ENCODE measurements around the gene RBMS2.
A peak's percentile ranks its signal among the peaks of the same experiment; 100 is the strongest.

The RBMS2 gene

GRCh38 chr12:56521590-56522371 lies at the start of gene RBMS2:
TSS of gene RBMS2 (plus strand) at chr12:56521820. CDS start at chr12:56522024, 204 bp downstream.
- no peak for TF ChIP-seq EZH2phosphoT487 (IDR thresholded peaks at IDR 0.05; ENCODE audit: low read depth)
- TF ChIP-seq, protein P1, sequence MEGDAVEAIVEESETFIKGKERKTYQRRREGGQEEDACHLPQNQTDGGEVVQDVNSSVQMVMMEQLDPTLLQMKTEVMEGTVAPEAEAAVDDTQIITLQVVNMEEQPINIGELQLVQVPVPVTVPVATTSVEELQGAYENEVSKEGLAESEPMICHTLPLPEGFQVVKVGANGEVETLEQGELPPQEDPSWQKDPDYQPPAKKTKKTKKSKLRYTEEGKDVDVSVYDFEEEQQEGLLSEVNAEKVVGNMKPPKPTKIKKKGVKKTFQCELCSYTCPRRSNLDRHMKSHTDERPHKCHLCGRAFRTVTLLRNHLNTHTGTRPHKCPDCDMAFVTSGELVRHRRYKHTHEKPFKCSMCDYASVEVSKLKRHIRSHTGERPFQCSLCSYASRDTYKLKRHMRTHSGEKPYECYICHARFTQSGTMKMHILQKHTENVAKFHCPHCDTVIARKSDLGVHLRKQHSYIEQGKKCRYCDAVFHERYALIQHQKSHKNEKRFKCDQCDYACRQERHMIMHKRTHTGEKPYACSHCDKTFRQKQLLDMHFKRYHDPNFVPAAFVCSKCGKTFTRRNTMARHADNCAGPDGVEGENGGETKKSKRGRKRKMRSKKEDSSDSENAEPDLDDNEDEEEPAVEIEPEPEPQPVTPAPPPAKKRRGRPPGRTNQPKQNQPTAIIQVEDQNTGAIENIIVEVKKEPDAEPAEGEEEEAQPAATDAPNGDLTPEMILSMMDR (IDR thresholded peaks at IDR 0.05; ENCODE audit: low read depth, low read length) = no peak
- Histone ChIP-seq H3K9me3 (ENCODE audit: insufficient read depth, low read length) (no peaks in the 10 kb centered on the region), H4K20me1 (ENCODE audit: insufficient read depth, low read length) (no peaks in the 10 kb centered on the region), H3K4me2 (ENCODE audit: low read length) (peak within 1 kb of the TSS; percentile 95), H3K79me2 (ENCODE audit: low read length) (0 out of 2 replicates have a peak, but pooled peaks cover 10% of the 10 kb centered on the region), H3K4me3 (ENCODE audit: low read length) (peak within 1 kb of the TSS; percentile 80), H3K4me1 (ENCODE audit: low read length) (peaks cover 25% of the 10 kb centered on the region), H3K27me3 (ENCODE audit: low read depth, low read length) (no peaks in the 10 kb centered on the region), H2AFZ (ENCODE audit: low read depth, low read length) (peak within 1 kb of the TSS; percentile 71), H3K36me3 (replicated peaks; ENCODE audit: low read depth, low read length) (no peaks in the 10 kb centered on the region), H3K9ac (ENCODE audit: low read length) (peak within 1 kb of the TSS; percentile 67), H3K27ac (ENCODE audit: low read length) (no peak within 1 kb of the TSS)

- Histone ChIP-seq H4K20me1 (ENCODE audit: insufficient read depth, low read length) (no peaks in the 10 kb centered on the region; the same call in 1 of the 2 replicates), H3K4me2 (ENCODE audit: low read length) (no peak overlapping the region), H3K27me3 (ENCODE audit: low read depth, low read length) (no peaks in the 10 kb centered on the region), H3K27ac (ENCODE audit: low read length) (no peak overlapping the region), H3K79me2 (ENCODE audit: low read length) (peaks cover 28% of the 10 kb centered on the region), H3K9ac (ENCODE audit: low read length) (no peak overlapping the region), H3K9me3 (ENCODE audit: insufficient read depth, low read length) (no peaks in the 10 kb centered on the region), H3K4me3 (ENCODE audit: low read length) (no peak overlapping the region), H3K4me1 (ENCODE audit: low read length) (peaks cover 7% of the 10 kb centered on the region), H3K36me3 (replicated peaks; ENCODE audit: low read depth, low read length) (peaks cover 34% of the 10 kb centered on the region), H2AFZ (ENCODE audit: low read depth, low read length) (no peak overlapping the region)
- TF ChIP-seq, protein P1 (IDR thresholded peaks at IDR 0.05; ENCODE audit: low read depth, low read length) = no peak
- no peak for TF ChIP-seq EZH2phosphoT487 (IDR thresholded peaks at IDR 0.05; ENCODE audit: low read depth)
Measured at GRCh38 chr12:56474389-56474788, 47.2 kb upstream of the RBMS2 start.

- Histone ChIP-seq H3K9ac (ENCODE audit: low read length) (no peak overlapping the region), H3K4me3 (ENCODE audit: low read length) (no peak overlapping the region), H3K4me1 (ENCODE audit: low read length) (peaks cover 4% of the 10 kb centered on the region; the same call in 1 of the 2 replicates), H3K36me3 (replicated peaks; ENCODE audit: low read depth, low read length) (peaks cover 22% of the 10 kb centered on the region), H2AFZ (ENCODE audit: low read depth, low read length) (no peak overlapping the region), H3K9me3 (ENCODE audit: insufficient read depth, low read length) (no peaks in the 10 kb centered on the region), H4K20me1 (ENCODE audit: insufficient read depth, low read length) (no peaks in the 10 kb centered on the region; the same call in 1 of the 2 replicates), H3K27me3 (ENCODE audit: low read depth, low read length) (no peaks in the 10 kb centered on the region), H3K4me2 (ENCODE audit: low read length) (no peak overlapping the region), H3K27ac (ENCODE audit: low read length) (no peak overlapping the region), H3K79me2 (ENCODE audit: low read length) (peaks cover 10% of the 10 kb centered on the region)
- TF ChIP-seq, protein P1 (IDR thresholded peaks at IDR 0.05; ENCODE audit: low read depth, low read length) = no peak
- no peak for TF ChIP-seq EZH2phosphoT487 (IDR thresholded peaks at IDR 0.05; ENCODE audit: low read depth)
Measured at GRCh38 chr12:56476143-56476542, 45.5 kb upstream of the RBMS2 start.

- TF ChIP-seq EZH2phosphoT487 (IDR thresholded peaks at IDR 0.05; ENCODE audit: low read depth) = no peak
- TF ChIP-seq, protein P1 (IDR thresholded peaks at IDR 0.05; ENCODE audit: low read depth, low read length) = no peak
- Histone ChIP-seq H3K9ac (ENCODE audit: low read length) (no peak overlapping the region), H3K27ac (ENCODE audit: low read length) (no peak overlapping the region)
Measured at GRCh38 chr12:56476972-56477432, 44.6 kb upstream of the RBMS2 start.

More at GRCh38 chr12:56476972-56477432, 44.6 kb upstream of the RBMS2 start:
- Histone ChIP-seq H3K4me3 (ENCODE audit: low read length) (no peak overlapping the region), H3K9me3 (ENCODE audit: insufficient read depth, low read length) (no peaks in the 10 kb centered on the region), H3K4me2 (ENCODE audit: low read length) (no peak overlapping the region), H2AFZ (ENCODE audit: low read depth, low read length) (no peak overlapping the region), H4K20me1 (ENCODE audit: insufficient read depth, low read length) (no peaks in the 10 kb centered on the region; the same call in 1 of the 2 replicates), H3K27me3 (ENCODE audit: low read depth, low read length) (no peaks in the 10 kb centered on the region), H3K79me2 (ENCODE audit: low read length) (peaks cover 2% of the 10 kb centered on the region), H3K36me3 (replicated peaks; ENCODE audit: low read depth, low read length) (peaks cover 13% of the 10 kb centered on the region), H3K4me1 (ENCODE audit: low read length) (peaks cover 4% of the 10 kb centered on the region; the same call in 1 of the 2 replicates)

Data from OCI-LY3 (cell line).